ENCODE results near the gene ZAR1.

GRCh38 chr4:48539597-48539996, 49.5 kb downstream of the ZAR1 start:
- TF ChIP-seq SUZ12 (IDR thresholded peaks at IDR 0.05; ENCODE audit: extremely low read depth, insufficient read depth, insufficient read length) (no peak), YY1 (IDR thresholded peaks at IDR 0.05; ENCODE audit: insufficient read depth, insufficient read length) (no peak), ZNF274 (IDR thresholded peaks at IDR 0.05; ENCODE audit: low read depth, low read length) (no peak)
